Cardiac muscle cell (in vitro differentiated cells and primary cell): ENCODE measurements around the gene ZNF324B. TPM values are rescaled to one million over a fixed set of nuclear protein-coding genes. Genes with fewer than 3 reads are reported as not detected.

Source experiments
- DNase-seq, 2 donors: peaks; one replicate each; pipeline versions ENCODE4 v3.0.0 to v3.0.0-alpha.2; 2010 to 2017; ENCODE audit warnings: low read depth in 1 of 2, low spot score in 1 of 2
- H3K27ac ChIP-seq: fragments of 200-600 bp; sonication (generic); 2 replicates; pipeline ENCODE4 v1.5.1; 2016
- H3K27me3 ChIP-seq: fragments of 200-600 bp; sonication (generic); 2 replicates; pipeline ENCODE4 v1.6.0; 2016; ENCODE audit warnings: control low read depth
- H3K36me3 ChIP-seq: fragments of 200-600 bp; sonication (generic); 2 replicates; pipeline ENCODE4 v1.5.1; 2016; ENCODE audit warnings: control low read depth
- H3K4me1 ChIP-seq: fragments of 200-600 bp; sonication (generic); 2 replicates; pipeline ENCODE4 v1.8.1; 2017; ENCODE audit warnings: low read depth, mild to moderate bottlenecking, mixed run types
- H3K4me3 ChIP-seq: fragments of 200-600 bp; sonication (generic); 2 replicates; pipeline ENCODE4 v1.5.1; 2016; ENCODE audit warnings: mild to moderate bottlenecking
- H3K9me3 ChIP-seq: fragments of 200-600 bp; sonication (generic); 2 replicates; pipeline ENCODE4 v1.5.1; 2017; ENCODE audit warnings: low read depth, mild to moderate bottlenecking, control low read depth
- CTCF ChIP-seq: IDR thresholded peaks from 2 replicates; pipeline ENCODE4 v1.5.1; 2012; ENCODE audit warnings: low read depth, mild to moderate bottlenecking, low read length
- polyA plus RNA-seq: library from polyadenylated mRNA; unstranded; fragments of >200 nt; fragmentation: Nextera tagmentation; extraction: Ambion mirVana; gene quantifications from 2 replicates; pipeline ENCODE4 v1.2.1, GENCODE V29; 2016
- total RNA-seq: library from RNA; depleted of rRNA; stranded (reverse); fragments of >200 nt; gene quantifications from 2 replicates; pipeline ENCODE4 v1.2.3, GENCODE V29; 2016

Gene ZNF324B
- total and polyA plus RNA-seq, 2 experiments from 2014 or later = 5.0 to 19.0 TPM

- H3K9me3 ChIP-seq = no peaks in the 10 kb centered on the region
- peak; percentile 18 to 28 for DNase-seq
- H3K27ac ChIP-seq = peak overlapping the region; percentile 89
- TF ChIP-seq CTCF = no peak
- peak overlapping the region; percentile 66 for H3K4me3 ChIP-seq
- H3K4me1 ChIP-seq = peaks cover 10% of the 10 kb centered on the region
- H3K36me3 ChIP-seq = peaks cover 21% of the 10 kb centered on the region
- H3K27me3 ChIP-seq = no peaks in the 10 kb centered on the region
These were observed 25.1 kb downstream of the ZNF324B start for GRCh38 chr19:58476498-58477015.

DNA sequence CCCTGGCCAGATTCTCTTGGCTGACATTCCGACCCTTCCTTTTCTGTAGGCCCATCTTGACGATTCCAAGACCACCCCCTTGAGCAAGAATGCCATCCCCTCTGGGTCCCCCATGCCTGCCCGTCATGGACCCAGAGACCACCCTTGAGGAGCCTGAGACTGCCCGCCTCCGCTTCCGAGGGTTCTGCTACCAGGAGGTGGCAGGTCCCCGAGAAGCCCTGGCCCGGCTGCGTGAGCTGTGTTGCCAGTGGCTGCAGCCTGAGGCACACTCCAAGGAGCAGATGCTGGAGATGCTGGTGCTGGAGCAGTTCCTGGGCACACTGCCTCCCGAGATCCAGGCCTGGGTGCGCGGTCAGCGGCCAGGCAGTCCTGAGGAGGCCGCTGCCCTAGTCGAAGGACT is 25.7 kb downstream of the ZNF324B start:
- Histone ChIP-seq H3K4me3 (peak overlapping the region; percentile 66), H3K36me3 (peaks cover 15% of the 10 kb centered on the region), H3K9me3 (no peaks in the 10 kb centered on the region), H3K4me1 (peaks cover 10% of the 10 kb centered on the region), H3K27me3 (no peaks in the 10 kb centered on the region), H3K27ac (peak overlapping the region; percentile 89)
- no peak for DNase-seq
- no peak for TF ChIP-seq CTCF

- H3K4me1 ChIP-seq = peaks cover 10% of the 10 kb centered on the region
- H3K9me3 ChIP-seq = no peaks in the 10 kb centered on the region
- DNase-seq = no peak
- peak overlapping the region; percentile 89 for H3K27ac ChIP-seq
- no peaks in the 10 kb centered on the region for H3K27me3 ChIP-seq
- H3K4me3 ChIP-seq = no peak overlapping the region
- peaks cover 9% of the 10 kb centered on the region for H3K36me3 ChIP-seq
- TF ChIP-seq CTCF = no peak
These were observed 26.4 kb downstream of the ZNF324B start for GRCh38 chr19:58477871-58478270.

GRCh38 chr19:58479303-58479702 is 27.9 kb downstream of the ZNF324B start:
- Histone ChIP-seq H3K36me3 (peaks cover 9% of the 10 kb centered on the region), H3K27ac (no peak overlapping the region), H3K9me3 (no peaks in the 10 kb centered on the region), H3K4me1 (peaks cover 10% of the 10 kb centered on the region), H3K4me3 (no peak overlapping the region), H3K27me3 (no peaks in the 10 kb centered on the region)
- TF ChIP-seq CTCF = no peak
- DNase-seq = no peak

DNA sequence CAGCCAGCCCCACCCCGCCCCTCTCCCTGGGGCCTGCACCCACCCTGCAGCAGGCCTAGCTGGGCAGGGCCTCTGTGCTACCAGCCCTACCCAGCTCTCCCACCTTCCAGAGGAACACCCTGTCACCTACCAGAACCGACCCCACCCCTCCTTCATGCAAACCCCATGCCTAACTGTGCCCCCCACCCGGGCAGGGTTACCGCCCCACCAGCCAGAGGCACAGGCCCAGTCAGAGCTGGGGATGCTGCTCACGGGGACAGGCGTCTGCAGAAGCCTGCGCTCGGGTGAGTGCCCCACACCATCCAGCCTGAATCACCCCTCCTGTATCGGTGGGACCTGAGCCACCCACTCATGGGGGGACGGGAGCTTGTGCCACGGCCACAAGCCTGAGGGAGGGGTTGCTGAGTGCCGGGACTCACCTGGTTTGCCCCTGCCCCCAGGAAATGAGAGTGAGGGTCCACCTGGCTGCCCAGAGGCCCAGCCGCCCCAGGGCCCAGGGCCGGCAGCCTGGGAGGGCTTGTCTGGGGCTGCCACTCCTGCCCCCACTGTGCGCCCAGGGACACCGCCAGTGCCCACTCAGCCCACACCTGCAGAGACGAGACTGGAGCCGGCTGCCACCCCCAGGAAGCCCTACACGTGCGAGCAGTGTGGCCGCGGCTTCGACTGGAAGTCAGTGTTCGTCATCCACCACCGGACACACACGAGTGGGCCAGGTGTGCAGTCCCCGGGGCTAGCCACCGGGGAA is 28.5 kb downstream of the ZNF324B start:
- no peak overlapping the region for H3K27ac ChIP-seq
- H3K4me1 ChIP-seq = peaks cover 10% of the 10 kb centered on the region
- H3K9me3 ChIP-seq = no peaks in the 10 kb centered on the region
- no peak overlapping the region for H3K4me3 ChIP-seq
- H3K36me3 ChIP-seq = peaks cover 9% of the 10 kb centered on the region
- H3K27me3 ChIP-seq = no peaks in the 10 kb centered on the region
- DNase-seq = no peak
- TF ChIP-seq CTCF = no peak
